GM18499 (cell line): ENCODE results near the gene PRRG3.

ENCODE experiments used
- ATAC-seq: cut with Tn5 transposase; IDR thresholded peaks from one replicate; pipeline ENCODE4 v1.9.1; 2021; ENCODE audit warnings: moderate number of reproducible peaks; ENCODE audit not compliant: insufficient read depth, unreplicated experiment

The PRRG3 gene

DNA sequence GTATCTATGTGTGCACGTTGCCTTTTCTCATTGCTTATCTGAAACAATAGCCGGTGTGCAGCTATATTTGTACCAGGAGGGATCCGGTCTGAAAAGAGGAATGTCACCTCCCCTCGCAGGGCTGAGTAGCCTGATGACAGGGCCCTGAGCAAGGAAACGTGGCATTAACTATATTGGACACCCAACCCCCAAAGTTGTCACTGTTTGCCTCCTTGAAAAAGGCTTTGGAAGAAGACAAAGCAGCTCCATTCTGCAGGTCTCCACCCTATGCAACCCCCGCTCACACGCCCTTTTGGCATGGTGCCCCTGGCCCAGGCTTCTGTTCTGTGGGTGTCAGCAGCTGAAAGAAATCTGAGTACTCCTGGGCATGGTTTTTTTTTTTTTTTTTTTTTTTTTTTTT lies 8.2 kb downstream of the PRRG3 start:
- ATAC-seq: no peak

DNA sequence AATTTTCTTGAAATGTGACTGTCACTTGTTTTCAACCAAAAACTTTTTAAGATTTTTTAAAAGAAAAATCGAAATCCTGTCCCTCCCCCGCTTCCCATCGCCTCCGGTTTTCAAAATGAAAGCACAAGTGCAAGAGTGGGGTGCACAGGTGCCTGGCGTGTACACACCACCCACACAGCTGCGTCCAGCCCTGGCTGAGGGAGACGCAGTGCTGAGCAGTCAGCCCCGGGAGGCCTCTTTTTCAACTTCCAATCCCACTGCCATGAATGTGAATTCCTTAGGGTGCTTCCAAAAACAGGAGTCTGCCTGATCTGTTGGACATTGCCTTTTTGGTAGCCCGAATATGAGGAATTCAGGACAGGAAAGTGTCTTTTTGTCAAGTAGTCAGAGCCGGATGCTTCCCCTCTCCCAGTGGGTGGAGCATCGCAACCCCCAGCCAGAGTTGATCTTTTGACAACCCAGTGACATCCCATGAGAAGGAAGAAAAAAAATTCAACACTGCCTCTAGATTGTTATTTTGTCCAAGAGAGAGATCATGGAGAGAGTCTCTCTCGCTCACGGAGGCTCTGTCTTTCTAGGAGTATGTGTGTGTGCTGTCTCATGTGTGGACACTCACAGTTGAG lies 8.9 kb downstream of the PRRG3 start:
- no peak for ATAC-seq

DNA sequence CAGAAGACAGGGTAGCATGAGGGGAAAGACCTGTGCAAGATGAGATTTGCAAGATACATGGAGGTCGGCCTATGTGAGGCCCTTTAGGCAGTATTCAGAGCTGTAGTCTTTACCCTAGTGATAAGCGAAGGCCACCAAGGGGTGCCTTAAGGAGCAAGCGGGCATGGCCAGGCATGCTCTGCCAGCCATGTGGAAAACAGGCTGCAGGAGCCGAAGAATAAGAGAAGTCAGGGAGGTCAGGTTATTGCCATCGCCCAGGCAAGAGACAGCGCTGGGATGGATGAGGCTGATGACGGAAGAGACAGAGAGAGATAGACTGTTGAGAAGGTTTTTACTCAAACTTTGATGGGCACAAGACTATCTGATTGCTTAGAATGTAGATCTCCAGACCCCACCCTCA lies 13.6 kb downstream of the PRRG3 start:
- no peak for ATAC-seq

DNA sequence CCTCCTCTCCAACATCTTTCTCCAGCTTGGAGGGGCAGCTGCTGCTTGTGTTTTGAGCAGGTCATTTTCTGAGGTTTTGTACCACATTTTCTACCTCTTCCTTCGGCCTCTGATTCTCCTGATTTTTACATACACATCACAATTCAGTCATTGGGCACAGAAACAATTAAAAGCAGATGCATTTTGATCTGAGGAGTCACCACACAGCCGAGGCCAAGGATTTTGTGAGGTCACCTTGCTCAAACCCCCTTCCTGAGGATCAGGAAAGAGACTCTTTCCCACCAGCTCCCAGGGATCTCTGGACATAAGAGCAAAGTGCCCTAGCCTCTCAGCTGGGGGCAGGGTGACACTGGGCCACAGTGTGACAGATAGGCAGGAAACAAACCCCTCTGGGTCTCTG lies 15.2 kb downstream of the PRRG3 start:
- no peak for ATAC-seq

DNA sequence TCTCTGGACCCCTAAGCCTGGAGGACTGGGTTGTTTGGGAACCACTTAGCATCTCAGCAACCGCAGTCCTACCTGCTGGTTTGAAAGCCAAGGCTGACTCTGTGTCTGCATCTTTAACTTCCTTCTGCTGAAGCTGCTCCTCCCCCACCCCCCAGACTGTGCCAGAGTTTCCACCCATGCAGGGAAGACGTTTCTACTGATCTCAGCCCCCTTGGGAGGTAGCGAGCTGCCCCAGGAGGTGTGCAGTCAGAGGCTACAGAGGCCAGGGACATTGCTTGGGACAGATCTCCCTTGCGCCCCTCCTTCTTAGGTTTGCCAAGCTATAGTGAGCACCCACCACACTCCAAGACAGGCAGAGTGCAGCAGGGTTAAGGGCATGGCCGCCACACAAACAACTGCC lies 15.9 kb downstream of the PRRG3 start:
- no peak for ATAC-seq

DNA sequence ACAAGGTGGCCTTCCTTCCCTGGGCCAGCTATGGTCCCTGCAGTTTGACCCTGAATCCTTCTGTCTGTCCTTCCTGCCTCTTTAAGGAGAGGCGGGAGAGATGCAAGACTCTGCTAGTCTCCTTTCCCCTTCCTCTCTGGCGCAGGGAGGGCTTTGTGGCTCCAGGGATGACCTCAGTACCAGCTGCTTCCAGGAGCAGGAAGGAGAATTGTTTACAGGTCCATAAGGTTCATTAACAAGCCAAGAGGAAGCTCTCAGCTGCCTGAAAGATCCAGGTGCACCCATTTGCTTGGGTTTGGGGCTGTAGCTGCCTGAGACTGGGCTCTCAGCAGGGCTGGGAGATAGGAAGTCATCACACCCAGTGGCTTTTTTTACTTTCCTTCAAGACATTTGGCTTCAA lies 16.5 kb downstream of the PRRG3 start:
- ATAC-seq: no peak

DNA sequence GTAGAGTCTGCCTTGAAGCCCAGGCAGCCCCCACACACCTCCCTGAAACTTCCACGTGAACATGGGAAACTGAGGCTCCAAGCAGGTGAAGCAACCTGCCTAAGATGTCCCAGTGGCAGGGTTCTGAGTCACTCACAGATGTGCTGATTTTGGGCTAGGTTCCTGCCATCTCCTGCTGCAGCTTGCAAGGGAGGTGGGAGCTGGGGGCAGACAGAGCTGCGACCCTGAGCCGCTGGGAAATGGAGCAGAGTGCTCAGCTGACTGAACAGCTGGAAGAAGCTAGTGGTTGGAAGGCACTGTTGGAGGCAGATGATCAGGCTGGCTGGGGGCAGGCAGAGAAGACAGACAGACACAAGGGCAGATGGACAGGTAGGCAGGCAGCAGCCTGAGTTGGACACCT lies 17.0 kb downstream of the PRRG3 start:
- no peak for ATAC-seq

DNA sequence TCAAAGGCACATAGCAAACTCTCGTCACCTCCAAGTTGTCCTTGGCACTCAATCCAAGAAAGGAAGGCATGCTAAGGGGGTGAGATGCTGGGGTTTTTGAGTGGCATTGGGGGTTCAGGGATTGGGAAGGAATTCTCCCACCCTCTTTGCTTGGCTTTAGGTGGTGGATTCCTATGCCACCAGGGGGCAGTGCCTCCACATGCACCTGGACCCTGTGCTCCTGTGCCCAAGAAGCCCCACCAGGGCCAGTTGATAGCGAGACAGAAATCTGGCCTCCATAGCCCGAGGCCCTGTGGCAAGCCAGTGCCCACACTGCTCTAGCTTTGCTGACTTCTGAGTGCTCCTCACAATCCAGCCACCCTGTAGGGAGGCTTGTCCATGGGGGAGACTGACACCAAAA lies 18.6 kb downstream of the PRRG3 start:
- ATAC-seq: no peak

DNA sequence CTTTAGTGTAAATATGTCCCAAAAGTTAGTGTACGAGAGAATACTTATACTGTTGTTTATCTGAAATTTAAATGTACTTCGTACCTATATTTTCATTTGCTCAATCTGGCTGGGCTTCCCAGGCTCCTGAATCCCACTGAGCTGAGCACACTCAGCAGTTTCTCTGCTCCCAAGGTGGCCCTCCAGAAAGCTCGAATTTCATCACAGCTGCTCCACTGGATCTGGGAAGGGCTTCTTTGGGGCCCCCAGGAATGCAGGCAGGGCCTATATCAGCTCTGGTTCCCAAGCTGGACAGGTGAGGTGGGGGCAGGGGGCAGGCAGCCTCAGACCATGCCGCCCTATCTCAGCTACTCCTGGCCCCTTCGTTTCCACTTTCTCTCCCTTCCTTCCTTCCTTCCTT lies 19.1 kb downstream of the PRRG3 start:
- ATAC-seq: no peak

DNA sequence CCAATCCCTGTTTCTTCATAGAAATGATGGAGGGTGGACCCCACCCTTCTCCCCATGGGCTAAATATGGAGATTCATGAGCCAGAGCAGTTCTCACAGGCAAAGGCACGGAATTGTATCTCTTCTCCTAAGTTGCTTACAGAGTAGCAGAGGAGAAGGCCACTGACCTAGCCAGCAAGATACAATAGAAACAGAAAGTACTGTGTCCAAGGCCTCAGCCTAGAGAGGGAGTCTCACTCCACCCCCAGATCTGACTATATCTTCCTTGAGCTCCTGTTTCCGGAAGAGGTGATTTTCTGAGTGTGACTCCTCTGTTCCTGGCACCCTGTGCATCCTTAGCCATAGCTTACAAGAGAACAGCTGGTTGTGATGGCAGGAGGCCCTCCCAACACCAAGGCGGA lies 20.5 kb downstream of the PRRG3 start, which contains the start of gene FATE1:
TSS of gene FATE1 (plus strand) at position 284 of the 400 bp plus-strand sequence. CDS start at position 369, 85 bp downstream.
- ATAC-seq: no peak

DNA sequence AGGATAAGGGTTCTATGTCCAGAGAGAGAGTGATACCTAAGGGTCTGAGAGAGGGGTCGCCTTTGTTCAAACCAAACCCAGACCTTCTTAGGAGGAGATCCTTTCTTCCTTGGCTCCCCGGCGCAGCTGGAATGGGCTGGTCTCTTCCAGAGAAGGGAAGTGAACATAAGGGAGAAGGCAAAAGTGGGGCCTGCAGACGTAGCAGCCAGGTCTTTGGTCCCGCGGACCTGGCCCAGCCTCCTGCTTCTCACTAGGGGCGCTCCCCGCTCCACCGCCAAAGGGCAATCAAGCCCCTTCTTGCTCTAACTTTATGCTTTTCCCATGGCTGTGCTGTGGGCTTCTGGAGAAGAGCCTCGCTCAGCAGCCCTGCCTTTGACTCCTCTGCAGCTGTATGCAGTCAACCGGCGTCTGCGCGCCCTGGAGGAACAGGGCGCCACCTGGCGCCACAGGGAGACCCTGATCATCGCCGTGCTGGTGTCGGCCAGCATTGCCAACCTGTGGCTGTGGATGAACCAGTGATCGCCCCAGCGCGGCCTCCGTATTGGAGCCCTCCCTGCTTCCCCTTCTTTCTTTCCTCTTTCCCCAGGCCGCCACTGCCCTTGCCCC lies 27.1 kb downstream of the PRRG3 start:
- no peak for ATAC-seq

DNA sequence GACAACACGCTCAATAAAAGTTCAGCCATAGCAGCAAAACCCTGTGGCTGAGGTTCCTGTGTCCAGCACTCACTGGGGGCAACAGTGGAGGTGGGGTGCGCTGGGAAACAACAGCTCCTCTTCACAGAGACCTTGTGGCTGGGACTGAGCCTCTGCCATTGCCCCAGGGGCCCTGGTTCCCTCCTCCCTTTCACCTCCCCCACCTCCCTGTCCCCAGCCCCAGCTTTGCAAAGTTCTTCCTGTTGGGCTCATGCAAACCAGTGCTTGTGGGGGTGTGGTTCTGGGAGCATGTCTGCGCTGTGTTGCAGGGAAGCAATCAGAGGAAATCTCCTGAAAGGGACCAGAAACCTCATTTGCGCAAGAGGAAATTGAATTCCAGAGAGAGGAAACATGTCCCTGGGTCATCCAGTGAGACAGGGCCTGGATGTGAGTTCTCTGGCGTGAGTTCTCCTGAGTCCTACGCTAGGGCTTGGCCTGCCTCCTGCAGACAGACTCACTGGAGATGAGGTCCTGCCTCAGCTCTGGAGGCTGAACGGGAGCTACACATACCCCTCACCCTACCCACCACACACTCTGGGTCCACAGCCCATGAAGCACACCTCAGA lies 28.0 kb downstream of the PRRG3 start:
- no peak for ATAC-seq

DNA sequence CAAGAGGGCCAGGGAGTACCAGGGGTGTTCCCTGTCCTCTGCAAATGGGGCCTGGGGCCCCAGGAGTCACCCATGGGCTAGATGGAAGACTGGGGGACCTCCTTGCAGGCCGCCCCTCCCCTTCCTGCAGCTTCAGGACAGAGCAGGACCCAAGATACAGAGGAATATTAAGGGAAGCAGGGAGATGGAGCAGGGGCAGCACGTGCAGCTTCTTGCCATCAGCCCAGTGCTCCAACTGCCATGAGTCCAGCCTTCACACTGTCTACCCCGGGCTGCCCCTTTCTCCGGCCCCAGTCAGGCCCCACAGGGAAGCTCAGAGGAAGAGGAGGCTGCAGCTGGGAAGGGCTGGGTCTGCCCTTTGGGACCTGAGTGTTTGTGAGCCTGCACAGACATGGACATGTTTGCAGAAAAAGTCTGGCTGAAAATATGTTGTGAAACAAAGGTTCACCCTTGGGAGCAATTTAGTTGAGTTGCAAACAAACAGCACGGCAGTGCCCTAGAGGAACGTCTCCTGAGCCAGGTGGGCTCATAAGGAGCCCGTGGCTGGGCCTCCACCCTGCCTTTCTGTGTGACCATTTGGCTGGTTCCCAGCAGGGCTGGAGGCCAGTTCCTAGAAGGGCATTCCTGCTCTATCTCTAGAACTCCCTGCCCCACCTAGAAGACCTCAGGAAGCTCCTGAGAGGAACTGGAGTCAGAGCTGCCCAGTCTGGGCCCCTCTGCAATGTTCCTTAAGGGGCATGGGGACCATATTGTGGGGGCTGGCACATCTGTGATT lies 29.5 kb downstream of the PRRG3 start:
- no peak for ATAC-seq

DNA sequence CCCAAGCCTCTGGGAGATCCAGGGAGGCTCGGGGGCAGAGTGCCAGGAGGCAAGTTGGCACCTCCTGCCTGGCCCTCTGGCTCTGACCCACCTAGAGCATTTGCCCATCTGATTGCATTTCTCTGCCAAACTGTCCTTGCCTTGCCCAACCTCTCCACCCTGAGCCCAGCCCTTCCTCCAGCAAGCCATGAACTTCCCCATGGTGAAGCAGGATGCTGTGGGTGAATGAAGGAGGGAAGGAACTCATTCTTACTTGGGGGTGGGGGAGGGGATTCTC lies 30.0 kb downstream of the PRRG3 start:
- no peak for ATAC-seq

DNA sequence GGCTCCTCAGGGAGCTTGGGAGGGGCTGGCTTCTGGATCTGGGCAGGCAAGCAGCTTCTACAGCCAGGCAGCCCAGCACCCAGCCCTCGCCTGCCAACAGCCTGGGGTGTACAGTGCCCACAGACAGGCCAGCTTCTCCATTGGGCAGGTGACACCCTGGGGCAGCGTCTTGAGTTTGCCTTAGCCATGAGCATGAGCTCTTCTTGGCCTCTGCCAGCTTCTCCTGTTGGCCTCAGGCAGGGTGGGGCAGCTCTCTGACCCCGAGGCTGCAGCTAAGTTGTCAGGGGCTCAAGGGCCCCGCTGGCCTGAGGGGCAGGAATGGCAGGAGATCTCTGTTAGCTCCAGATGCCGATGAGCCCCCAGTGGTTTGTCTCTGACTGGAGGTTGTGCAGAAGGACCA lies 31.5 kb downstream of the PRRG3 start:
- ATAC-seq: no peak

DNA sequence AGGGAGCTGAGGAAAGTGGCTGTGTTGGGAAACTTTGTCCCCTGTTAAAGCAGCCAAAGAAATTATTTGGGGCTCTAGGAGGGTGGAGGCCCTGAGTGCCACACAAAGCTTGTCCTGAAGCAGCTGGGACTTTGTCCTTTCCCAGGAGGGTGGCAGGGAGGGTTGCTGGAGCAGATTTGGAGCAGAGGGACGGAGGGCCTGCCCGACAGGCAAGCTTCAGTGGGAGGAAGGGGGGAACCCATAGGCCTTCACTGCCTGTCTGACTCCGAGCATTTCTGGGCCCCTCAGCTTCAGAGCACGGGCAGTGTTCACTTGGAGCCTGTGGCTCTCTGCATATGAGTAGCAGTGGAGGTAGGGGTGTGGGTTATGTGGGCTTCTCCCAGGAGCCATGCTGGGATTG lies 32.1 kb downstream of the PRRG3 start:
- no peak for ATAC-seq

DNA sequence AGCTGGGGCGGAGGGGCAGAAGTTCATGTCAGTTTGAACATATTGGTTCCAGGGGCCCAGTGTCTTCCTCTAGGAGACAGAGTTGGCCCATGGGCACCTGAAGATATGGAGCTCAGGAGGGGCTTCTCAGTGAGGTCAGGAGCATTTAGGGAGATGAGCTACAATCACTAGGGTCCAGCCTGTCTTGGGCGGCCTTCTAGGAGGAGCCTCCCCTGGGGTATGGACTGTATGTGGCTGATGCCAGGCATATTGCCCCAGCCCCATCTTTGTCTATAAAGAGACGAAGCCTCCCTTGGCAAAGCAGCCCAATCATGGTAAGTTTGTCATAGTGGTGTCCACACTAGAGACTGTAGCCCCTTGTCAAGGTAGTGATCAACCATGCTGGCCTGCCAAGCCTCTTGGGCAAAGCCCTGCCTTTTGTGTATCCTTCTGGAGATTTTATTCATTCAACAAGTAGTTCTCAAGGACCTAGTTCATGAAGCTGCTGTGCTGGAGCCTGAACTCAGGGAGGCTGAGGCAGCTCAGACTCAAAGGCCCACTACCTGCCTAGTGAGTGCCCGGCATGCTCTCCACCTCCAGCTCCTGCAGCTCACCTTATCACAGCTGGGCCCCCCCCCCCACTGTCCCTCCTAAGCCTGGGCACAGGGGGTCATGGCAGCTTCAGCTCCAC lies 33.9 kb downstream of the PRRG3 start:
- ATAC-seq: no peak

DNA sequence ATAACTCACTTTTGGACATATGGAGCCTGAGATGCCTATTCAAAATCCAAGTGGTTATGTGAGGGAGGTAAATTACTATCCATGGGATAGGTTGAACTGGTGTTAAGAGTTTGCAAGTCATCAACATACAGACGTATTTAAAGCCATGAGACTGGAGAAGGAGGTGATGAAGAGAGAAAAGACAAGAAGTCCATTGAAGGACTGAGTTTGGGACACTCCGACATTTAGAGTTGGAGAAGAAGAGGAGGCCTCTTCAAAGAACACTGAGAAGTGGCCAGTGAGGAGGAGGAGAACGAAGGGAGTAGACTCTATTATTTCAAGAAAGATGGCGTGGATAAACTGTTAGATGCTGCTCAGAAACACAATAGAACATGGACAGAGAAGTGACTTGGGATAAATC lies 39.2 kb downstream of the PRRG3 start, which contains the start of gene CNGA2:
TSS of gene CNGA2 (plus strand) at position 301 of the 400 bp plus-strand sequence. CDS start 3,738 bp downstream, outside the sequence.
- ATAC-seq: no peak

DNA sequence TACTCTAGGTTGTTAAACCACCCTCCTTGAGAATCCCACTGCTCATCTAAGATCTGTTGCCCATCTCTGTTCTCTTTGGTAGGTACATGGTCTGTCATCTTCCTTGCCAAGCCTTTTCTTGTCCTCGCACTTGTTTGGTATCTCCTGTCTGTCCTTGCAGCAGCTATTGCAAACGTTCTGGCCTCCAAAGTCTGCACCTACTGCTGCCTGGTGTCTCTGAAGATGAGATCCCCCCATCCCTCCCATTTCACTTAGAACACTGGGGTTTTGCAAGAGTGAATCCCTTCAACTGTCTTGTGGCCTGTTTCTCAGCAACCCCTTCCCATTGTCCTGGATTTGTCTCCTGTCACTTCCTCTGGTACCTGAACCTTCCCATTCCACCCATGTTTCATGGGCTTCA lies 40.0 kb downstream of the PRRG3 start:
- ATAC-seq: no peak

DNA sequence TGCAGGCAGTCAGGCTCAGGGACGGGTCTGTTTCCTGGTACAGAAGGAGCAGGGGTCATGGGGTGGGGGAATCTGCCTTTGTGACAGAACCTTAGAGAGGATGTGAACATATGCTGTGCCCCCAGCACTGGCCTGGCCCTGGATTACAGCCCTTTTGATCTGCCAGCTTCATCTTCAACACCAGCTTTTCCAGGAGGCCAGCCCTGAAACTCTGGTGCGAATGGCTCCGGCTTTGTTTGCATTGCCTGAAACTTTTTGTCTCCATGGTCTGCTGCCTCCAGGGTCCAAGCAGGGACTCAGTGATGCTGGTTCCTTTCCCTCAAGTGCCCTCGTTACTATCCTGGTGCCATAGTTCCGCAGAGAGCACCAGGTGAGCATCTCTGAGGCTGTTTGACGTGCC lies 41.4 kb downstream of the PRRG3 start:
- ATAC-seq: no peak

DNA sequence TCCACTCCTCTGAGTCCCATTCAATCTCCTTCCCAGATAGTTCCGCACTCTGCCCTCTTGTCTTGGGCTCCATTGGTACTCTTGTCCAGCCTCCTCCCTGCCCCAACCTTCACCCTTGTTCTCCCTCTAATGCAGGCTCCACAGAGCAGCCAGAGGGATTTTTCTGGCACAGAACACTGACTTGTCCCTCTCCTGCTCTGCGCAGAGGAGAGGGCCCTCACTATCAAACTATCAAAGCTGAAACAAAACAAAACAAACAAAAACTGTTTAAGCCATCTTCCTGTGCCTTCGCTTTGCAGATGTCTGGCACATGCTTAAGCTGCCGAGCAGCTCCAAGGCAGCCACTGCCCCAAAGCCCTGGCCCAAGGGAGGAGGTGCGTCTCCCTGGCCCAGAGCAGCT lies 42.2 kb downstream of the PRRG3 start:
- ATAC-seq: no peak
